PC-3 (cell line): Measurements from ENCODE around the gene IQCN.

Experiments
- EZH2phosphoT487 ChIP-seq: fragments of 300-600 bp; sonication (generic); IDR thresholded peaks from 2 replicates; pipeline ENCODE4 v1.6.1; 2018; ENCODE audit warnings: mild to moderate bottlenecking, antibody characterized with exemption, low read length, borderline replicate concordance
- TF ChIP-seq, protein P1 (sequence below): fragments of 300-600 bp; sonication (generic); conservative IDR thresholded peaks from 2 replicates; pipeline ENCODE4 v1.5.1; 2017; ENCODE audit warnings: antibody characterized with exemption, low read depth, mild to moderate bottlenecking, low read length

DNA sequence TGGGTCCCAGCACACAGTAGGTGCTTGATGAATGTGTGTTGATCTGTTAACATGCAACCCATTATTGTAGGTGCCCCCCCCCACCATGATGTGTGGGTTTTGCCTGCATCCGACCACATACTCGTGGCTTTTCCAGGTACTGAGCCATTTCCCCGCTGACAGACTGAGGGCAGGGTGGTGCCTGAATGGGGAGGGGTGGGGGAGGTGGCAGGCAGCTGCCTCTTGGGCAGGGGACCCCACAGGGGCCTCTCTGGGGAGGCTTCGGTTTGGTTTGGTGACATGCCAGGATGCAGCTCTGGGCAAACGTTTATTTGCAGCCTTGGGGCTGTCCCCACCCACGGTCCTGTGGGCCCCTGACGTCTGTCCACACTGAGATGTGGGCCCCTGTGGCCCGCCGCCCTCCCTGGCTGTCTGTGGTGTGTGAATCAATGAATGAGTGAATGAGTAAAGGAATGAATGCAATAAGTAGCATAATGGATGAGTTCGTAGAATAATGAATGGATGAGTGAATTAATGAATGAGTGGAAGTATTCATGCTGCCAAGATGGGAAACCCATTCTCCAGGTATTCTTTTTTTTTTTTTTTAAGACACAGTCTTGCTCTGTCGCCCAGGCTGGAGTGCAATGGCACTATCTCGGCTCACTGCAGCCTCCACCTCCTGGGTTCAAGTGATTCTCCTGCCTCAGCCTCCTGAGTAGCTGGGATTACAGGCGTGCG is 16.2 kb upstream of the IQCN start:
- no peak for TF ChIP-seq EZH2phosphoT487
- TF ChIP-seq, protein P1, sequence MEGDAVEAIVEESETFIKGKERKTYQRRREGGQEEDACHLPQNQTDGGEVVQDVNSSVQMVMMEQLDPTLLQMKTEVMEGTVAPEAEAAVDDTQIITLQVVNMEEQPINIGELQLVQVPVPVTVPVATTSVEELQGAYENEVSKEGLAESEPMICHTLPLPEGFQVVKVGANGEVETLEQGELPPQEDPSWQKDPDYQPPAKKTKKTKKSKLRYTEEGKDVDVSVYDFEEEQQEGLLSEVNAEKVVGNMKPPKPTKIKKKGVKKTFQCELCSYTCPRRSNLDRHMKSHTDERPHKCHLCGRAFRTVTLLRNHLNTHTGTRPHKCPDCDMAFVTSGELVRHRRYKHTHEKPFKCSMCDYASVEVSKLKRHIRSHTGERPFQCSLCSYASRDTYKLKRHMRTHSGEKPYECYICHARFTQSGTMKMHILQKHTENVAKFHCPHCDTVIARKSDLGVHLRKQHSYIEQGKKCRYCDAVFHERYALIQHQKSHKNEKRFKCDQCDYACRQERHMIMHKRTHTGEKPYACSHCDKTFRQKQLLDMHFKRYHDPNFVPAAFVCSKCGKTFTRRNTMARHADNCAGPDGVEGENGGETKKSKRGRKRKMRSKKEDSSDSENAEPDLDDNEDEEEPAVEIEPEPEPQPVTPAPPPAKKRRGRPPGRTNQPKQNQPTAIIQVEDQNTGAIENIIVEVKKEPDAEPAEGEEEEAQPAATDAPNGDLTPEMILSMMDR, result no peak
